Cardiac muscle cell (in vitro differentiated cells and primary cell): ENCODE data around the gene CCDC141. TPM values are rescaled to one million over a fixed set of nuclear protein-coding genes. Genes with fewer than 3 reads are reported as not detected.
A peak's percentile ranks its signal among the peaks of the same experiment; 100 is the strongest.

Source experiments
- DNase-seq, 2 donors: peaks; one replicate each; pipeline versions ENCODE4 v3.0.0 to v3.0.0-alpha.2; 2010 to 2017; ENCODE audit warnings: low read depth in 1 of 2, low spot score in 1 of 2
- H3K27ac ChIP-seq: fragments of 200-600 bp; sonication (generic); 2 replicates; pipeline ENCODE4 v1.5.1; 2016
- H3K27me3 ChIP-seq: fragments of 200-600 bp; sonication (generic); 2 replicates; pipeline ENCODE4 v1.6.0; 2016; ENCODE audit warnings: control low read depth
- H3K36me3 ChIP-seq: fragments of 200-600 bp; sonication (generic); 2 replicates; pipeline ENCODE4 v1.5.1; 2016; ENCODE audit warnings: control low read depth
- H3K4me1 ChIP-seq: fragments of 200-600 bp; sonication (generic); 2 replicates; pipeline ENCODE4 v1.8.1; 2017; ENCODE audit warnings: low read depth, mild to moderate bottlenecking, mixed run types
- H3K4me3 ChIP-seq: fragments of 200-600 bp; sonication (generic); 2 replicates; pipeline ENCODE4 v1.5.1; 2016; ENCODE audit warnings: mild to moderate bottlenecking
- H3K9me3 ChIP-seq: fragments of 200-600 bp; sonication (generic); 2 replicates; pipeline ENCODE4 v1.5.1; 2017; ENCODE audit warnings: low read depth, mild to moderate bottlenecking, control low read depth
- CTCF ChIP-seq: IDR thresholded peaks from 2 replicates; pipeline ENCODE4 v1.5.1; 2012; ENCODE audit warnings: low read depth, mild to moderate bottlenecking, low read length
- polyA plus RNA-seq: library from polyadenylated mRNA; unstranded; fragments of >200 nt; fragmentation: Nextera tagmentation; extraction: Ambion mirVana; gene quantifications from 2 replicates; pipeline ENCODE4 v1.2.1, GENCODE V29; 2016
- total RNA-seq: library from RNA; depleted of rRNA; stranded (reverse); fragments of >200 nt; gene quantifications from 2 replicates; pipeline ENCODE4 v1.2.3, GENCODE V29; 2016

CCDC141 gene
- total and polyA plus RNA-seq, 2 experiments from 2014 or later, result 134 to 213 TPM

GRCh38 chr2:178844269-178844668 lies 205.7 kb downstream of the CCDC141 start:
- Histone ChIP-seq H3K4me3 (no peak overlapping the region), H3K9me3 (no peaks in the 10 kb centered on the region), H3K27me3 (no peaks in the 10 kb centered on the region), H3K36me3 (peaks cover 56% of the 10 kb centered on the region), H3K4me1 (peaks cover 15% of the 10 kb centered on the region), H3K27ac (peak overlapping the region; percentile 64)
- DNase-seq, result no peak
- TF ChIP-seq CTCF, result no peak

GRCh38 chr2:178843697-178844096 lies 206.2 kb downstream of the CCDC141 start:
- no peak for TF ChIP-seq CTCF
- Histone ChIP-seq H3K36me3 (peaks cover 50% of the 10 kb centered on the region), H3K27me3 (no peaks in the 10 kb centered on the region), H3K9me3 (no peaks in the 10 kb centered on the region), H3K4me3 (no peak overlapping the region), H3K4me1 (peaks cover 15% of the 10 kb centered on the region), H3K27ac (no peak overlapping the region)
- no peak for DNase-seq

GRCh38 chr2:178836807-178837206 lies 213.1 kb downstream of the CCDC141 start:
- Histone ChIP-seq H3K27ac (peak overlapping the region; percentile 97), H3K4me1 (peaks cover 28% of the 10 kb centered on the region), H3K36me3 (peaks cover 33% of the 10 kb centered on the region), H3K9me3 (no peaks in the 10 kb centered on the region), H3K4me3 (no peak overlapping the region), H3K27me3 (no peaks in the 10 kb centered on the region)
- TF ChIP-seq CTCF, result no peak
- peak in 1 of 2 donors; percentile 91 for DNase-seq

GRCh38 chr2:178834086-178834485 lies 215.9 kb downstream of the CCDC141 start:
- Histone ChIP-seq H3K27me3 (no peaks in the 10 kb centered on the region), H3K9me3 (no peaks in the 10 kb centered on the region), H3K4me1 (peaks cover 28% of the 10 kb centered on the region), H3K36me3 (peaks cover 60% of the 10 kb centered on the region), H3K27ac (peak overlapping the region; percentile 45), H3K4me3 (no peak overlapping the region)
- DNase-seq, result no peak
- TF ChIP-seq CTCF, result no peak

GRCh38 chr2:178833382-178833781 lies 216.6 kb downstream of the CCDC141 start:
- peaks cover 67% of the 10 kb centered on the region for H3K36me3 ChIP-seq

More at GRCh38 chr2:178833382-178833781, 216.6 kb downstream of the CCDC141 start:
- Histone ChIP-seq H3K4me3 (no peak overlapping the region), H3K27ac (no peak overlapping the region), H3K9me3 (no peaks in the 10 kb centered on the region), H3K27me3 (no peaks in the 10 kb centered on the region), H3K4me1 (peaks cover 28% of the 10 kb centered on the region)
- TF ChIP-seq CTCF, result no peak
- no peak for DNase-seq
